Nephron (organoid): ENCODE measurements around the gene VWA3B.

Experiments used
- H3K27ac Mint-ChIP-seq, 3 experiments: 2 replicates each; pipeline ENCODE4 v1.8.0; 2020; ENCODE audit warnings: mixed read lengths in 3 of 3, mild to moderate bottlenecking in 2 of 3, moderate library complexity in 1 of 3
- H3K27me3 Mint-ChIP-seq: 2 replicates; pipeline ENCODE4 v1.8.0; 2021; ENCODE audit warnings: low read depth, mild to moderate bottlenecking, moderate library complexity, mixed read lengths
- H3K36me3 Mint-ChIP-seq: 2 replicates; pipeline ENCODE4 v1.8.0; 2020; ENCODE audit warnings: low read depth, mixed read lengths
- H3K4me1 Mint-ChIP-seq: 2 replicates; pipeline ENCODE4 v1.8.0; 2020; ENCODE audit warnings: mixed read lengths
- H3K4me3 Mint-ChIP-seq, 3 experiments: 2 replicates each; pipeline ENCODE4 v1.8.0; 2020; ENCODE audit warnings: mild to moderate bottlenecking in 3 of 3, mixed read lengths in 3 of 3, moderate library complexity in 2 of 3
- H3K9me3 Mint-ChIP-seq: 2 replicates; pipeline ENCODE4 v1.8.0; 2020; ENCODE audit warnings: mixed read lengths
- CTCF ChIP-seq, 3 experiments: fragments of 200-600 bp; sonication (generic); IDR thresholded peaks; one replicate each; pipeline ENCODE4 v1.5.0; 2021; ENCODE audit warnings: antibody characterized with exemption in 3 of 3; ENCODE audit not compliant: unreplicated experiment in 3 of 3

The VWA3B gene

DNA sequence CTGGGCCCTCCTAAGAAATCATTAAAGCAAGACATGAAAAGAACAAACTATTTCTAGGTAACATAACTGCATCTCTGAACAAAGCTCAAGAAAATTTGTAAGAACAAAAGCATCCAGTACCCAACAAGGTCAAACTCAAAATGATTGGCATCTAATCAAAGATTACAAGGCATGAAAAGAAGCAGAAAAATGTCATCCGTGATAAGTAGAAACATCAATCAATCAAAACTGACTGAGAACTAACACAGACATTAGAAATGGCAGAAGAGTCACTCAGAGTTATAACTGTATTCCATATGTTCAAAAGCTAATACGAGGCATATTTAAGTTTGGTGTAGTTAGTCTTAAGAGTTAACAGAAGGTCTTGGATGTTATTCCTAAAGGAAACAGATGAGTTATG lies 80.9 kb downstream of the VWA3B start:
- Mint-ChIP-seq H3K9me3 (no peaks in the 10 kb centered on the region), H3K27ac (no peak overlapping the region), H3K4me3 (no peak overlapping the region), H3K27me3 (peaks cover 37% of the 10 kb centered on the region), H3K4me1 (peaks cover 31% of the 10 kb centered on the region), H3K36me3 (no peaks in the 10 kb centered on the region)
- no peak for TF ChIP-seq CTCF (IDR thresholded peaks at IDR 0.05; ENCODE audit: unreplicated experiment in 3 of 3)

DNA sequence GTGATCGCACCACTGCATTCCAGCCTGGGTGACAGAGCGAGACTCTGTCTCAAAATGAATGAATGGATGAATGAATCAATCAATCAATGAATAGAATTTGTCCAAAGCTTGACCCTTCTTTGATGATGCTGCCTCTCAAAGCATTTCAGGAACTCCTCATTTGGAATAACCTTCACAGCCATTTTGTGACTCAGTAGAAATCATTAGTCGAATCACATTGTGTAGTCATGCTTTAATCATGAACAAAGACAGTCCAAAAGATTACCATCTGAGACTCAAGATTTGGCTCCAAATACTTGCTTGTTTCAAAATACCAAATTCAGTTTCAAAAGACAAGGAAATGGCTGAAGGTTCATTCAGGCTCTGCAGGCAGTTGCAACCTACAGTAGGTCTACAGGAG lies 83.1 kb downstream of the VWA3B start:
- peaks cover 12% of the 10 kb centered on the region for H3K4me1 Mint-ChIP-seq
- H3K27ac Mint-ChIP-seq, result no peak overlapping the region
- no peak for TF ChIP-seq CTCF (IDR thresholded peaks at IDR 0.05; ENCODE audit: unreplicated experiment in 3 of 3)
- H3K36me3 Mint-ChIP-seq, result no peaks in the 10 kb centered on the region
- no peak overlapping the region for H3K4me3 Mint-ChIP-seq
- H3K27me3 Mint-ChIP-seq, result peaks cover 40% of the 10 kb centered on the region
- no peaks in the 10 kb centered on the region for H3K9me3 Mint-ChIP-seq

- Mint-ChIP-seq H3K27me3 (peaks cover 22% of the 10 kb centered on the region), H3K4me3 (no peak overlapping the region), H3K9me3 (no peaks in the 10 kb centered on the region), H3K27ac (no peak overlapping the region), H3K36me3 (no peaks in the 10 kb centered on the region), H3K4me1 (peaks cover 9% of the 10 kb centered on the region)
- TF ChIP-seq CTCF (IDR thresholded peaks at IDR 0.05; ENCODE audit: unreplicated experiment in 3 of 3), result no peak
Measured at GRCh38 chr2:98172150-98172765, 85.3 kb downstream of the VWA3B start.

GRCh38 chr2:98172951-98173350 lies 86.0 kb downstream of the VWA3B start:
- no peaks in the 10 kb centered on the region for H3K9me3 Mint-ChIP-seq
- H3K4me3 Mint-ChIP-seq, result no peak overlapping the region
- H3K4me1 Mint-ChIP-seq, result peaks cover 9% of the 10 kb centered on the region
- no peak for TF ChIP-seq CTCF (IDR thresholded peaks at IDR 0.05; ENCODE audit: unreplicated experiment in 3 of 3)
- H3K27ac Mint-ChIP-seq, result no peak overlapping the region
- peaks cover 22% of the 10 kb centered on the region for H3K27me3 Mint-ChIP-seq
- H3K36me3 Mint-ChIP-seq, result no peaks in the 10 kb centered on the region

DNA sequence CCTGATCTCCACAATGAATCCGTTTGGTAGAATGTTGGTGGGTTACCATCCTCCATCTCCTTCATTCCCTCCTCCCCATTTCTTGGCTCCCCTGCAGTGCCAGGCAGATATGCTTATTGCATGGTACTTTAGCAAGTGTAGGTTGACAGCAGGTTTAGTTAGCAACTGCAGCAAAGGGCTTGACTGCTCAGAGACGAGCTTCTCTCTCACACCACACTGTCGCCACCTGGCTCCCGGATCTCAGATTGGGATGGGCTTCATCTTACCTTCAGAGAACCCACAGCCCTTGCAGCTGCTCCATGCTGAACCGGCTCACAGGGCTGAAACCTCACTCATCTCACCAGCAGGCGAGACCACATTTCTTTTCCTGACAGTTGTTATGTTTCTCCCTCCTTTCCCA lies 88.8 kb downstream of the VWA3B start:
- H3K4me3 Mint-ChIP-seq, result peak overlapping the region in 1 of 3 experiments; percentile 48
- H3K4me1 Mint-ChIP-seq, result peaks cover 9% of the 10 kb centered on the region
- no peaks in the 10 kb centered on the region for H3K9me3 Mint-ChIP-seq
- H3K27me3 Mint-ChIP-seq, result peaks cover 27% of the 10 kb centered on the region
- no peak overlapping the region for H3K27ac Mint-ChIP-seq
- no peak for TF ChIP-seq CTCF (IDR thresholded peaks at IDR 0.05; ENCODE audit: unreplicated experiment in 3 of 3)
- no peaks in the 10 kb centered on the region for H3K36me3 Mint-ChIP-seq

DNA sequence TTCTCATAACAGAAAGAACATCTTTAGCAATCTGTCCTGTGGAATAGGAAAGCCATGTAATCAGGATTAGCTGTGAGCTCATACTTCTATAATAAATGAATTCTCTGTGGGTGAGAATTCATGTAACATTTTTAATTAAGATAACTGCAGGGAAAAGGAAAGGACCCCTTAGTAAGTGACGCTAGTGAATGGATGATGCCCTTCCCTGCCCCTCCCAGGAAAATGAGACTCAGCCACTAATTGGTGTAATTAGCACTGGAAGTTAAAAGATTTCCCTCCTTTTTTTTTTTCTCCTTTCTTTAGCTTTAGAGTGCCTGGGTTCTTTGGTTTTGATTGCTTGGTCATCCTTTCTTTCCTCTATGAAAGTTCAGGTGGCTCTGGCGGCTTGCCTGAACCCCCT lies 90.3 kb downstream of the VWA3B start:
- no peaks in the 10 kb centered on the region for H3K36me3 Mint-ChIP-seq
- H3K27ac Mint-ChIP-seq, result no peak overlapping the region
- no peak for TF ChIP-seq CTCF (IDR thresholded peaks at IDR 0.05; ENCODE audit: unreplicated experiment in 3 of 3)
- no peaks in the 10 kb centered on the region for H3K9me3 Mint-ChIP-seq
- peaks cover 19% of the 10 kb centered on the region for H3K27me3 Mint-ChIP-seq
- H3K4me3 Mint-ChIP-seq, result no peak overlapping the region
- peaks cover 9% of the 10 kb centered on the region for H3K4me1 Mint-ChIP-seq
